HG03139 (cell line): ENCODE data around the gene SLC12A8.

Source experiments
- ATAC-seq: cut with Tn5 transposase; IDR thresholded peaks from one replicate; pipeline ENCODE4 v1.9.1; 2021; ENCODE audit not compliant: unreplicated experiment

SLC12A8 gene

GRCh38 chr3:125212509-125213363 lies at the start of gene SLC12A8:
TSS of gene SLC12A8 (minus strand) at chr3:125212748. CDS start at chr3:125211349, 1,399 bp downstream.
- ATAC-seq = no peak

GRCh38 chr3:125262161-125262560 lies 49.6 kb upstream of the SLC12A8 start:
- no peak for ATAC-seq

GRCh38 chr3:125261031-125261430 lies 48.5 kb upstream of the SLC12A8 start:
- ATAC-seq = no peak

- ATAC-seq = no peak
Measured at GRCh38 chr3:125260158-125260557, 47.6 kb upstream of the SLC12A8 start.

GRCh38 chr3:125257536-125257935 lies 45.0 kb upstream of the SLC12A8 start:
- ATAC-seq = no peak

GRCh38 chr3:125256675-125257074 lies 44.1 kb upstream of the SLC12A8 start:
- ATAC-seq = no peak

- no peak for ATAC-seq
Measured at GRCh38 chr3:125250973-125251372, 38.4 kb upstream of the SLC12A8 start.

- ATAC-seq = no peak
Measured at GRCh38 chr3:125246237-125246636, 33.7 kb upstream of the SLC12A8 start.

- no peak for ATAC-seq
Measured at GRCh38 chr3:125245521-125245920, 33.0 kb upstream of the SLC12A8 start.

GRCh38 chr3:125240496-125240895 lies 27.9 kb upstream of the SLC12A8 start:
- no peak for ATAC-seq

- no peak for ATAC-seq
Measured at GRCh38 chr3:125239266-125239665, 26.7 kb upstream of the SLC12A8 start.

- no peak for ATAC-seq
Measured at GRCh38 chr3:125238759-125239158, 26.2 kb upstream of the SLC12A8 start.

- ATAC-seq = no peak
Measured at GRCh38 chr3:125236331-125236903, 23.9 kb upstream of the SLC12A8 start.

- ATAC-seq = no peak
Measured at GRCh38 chr3:125234831-125235230, 22.3 kb upstream of the SLC12A8 start.

GRCh38 chr3:125232401-125232800 lies 19.9 kb upstream of the SLC12A8 start:
- ATAC-seq = no peak

- no peak for ATAC-seq
Measured at GRCh38 chr3:125231895-125232294, 19.3 kb upstream of the SLC12A8 start.

- no peak for ATAC-seq
Measured at GRCh38 chr3:125229707-125230106, 17.2 kb upstream of the SLC12A8 start.

- ATAC-seq = no peak
Measured at GRCh38 chr3:125229168-125229567, 16.6 kb upstream of the SLC12A8 start.

GRCh38 chr3:125221831-125222230 lies 9.3 kb upstream of the SLC12A8 start:
- no peak for ATAC-seq

- no peak for ATAC-seq
Measured at GRCh38 chr3:125220727-125221429, 8.3 kb upstream of the SLC12A8 start.

- no peak for ATAC-seq
Measured at GRCh38 chr3:125220183-125220582, 7.6 kb upstream of the SLC12A8 start.

GRCh38 chr3:125219261-125219701 lies 6.7 kb upstream of the SLC12A8 start:
- no peak for ATAC-seq
